ENCODE measurements around the gene TMEM225.
"Not testable (repeated sequence)": the region's sequence is repeated elsewhere in the genome, so short reads cannot be mapped to it uniquely, and the experiment has no call there.

Gene TMEM225, protein sequence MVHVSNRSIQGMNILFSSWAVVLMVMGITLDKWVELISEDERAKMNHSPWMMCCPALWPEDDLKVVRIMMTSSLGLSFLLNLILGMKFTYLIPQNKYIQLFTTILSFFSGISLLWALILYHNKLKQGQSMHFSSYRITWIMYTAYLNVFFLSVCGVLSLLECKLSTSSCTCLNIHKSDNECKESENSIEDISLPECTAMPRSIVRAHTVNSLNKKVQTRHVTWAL

DNA sequence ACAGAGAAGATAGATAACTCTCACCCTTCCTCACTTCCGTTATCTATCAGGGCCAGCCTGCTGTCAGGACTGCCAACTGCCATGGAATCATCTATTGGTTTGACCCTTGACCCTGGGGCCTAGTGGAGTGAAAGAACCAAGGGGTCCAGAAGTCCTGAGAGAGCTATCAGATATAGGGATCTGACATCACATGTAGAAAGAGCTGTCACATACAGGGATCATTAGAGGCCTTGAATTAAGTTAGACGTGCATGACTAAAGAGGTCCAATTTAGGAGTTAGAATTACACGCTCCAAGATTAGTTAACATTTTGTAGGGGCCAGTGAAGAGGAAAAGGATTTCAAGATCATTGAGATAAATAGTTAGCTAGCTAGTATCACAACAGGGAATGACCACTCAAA is at the start of gene TMEM225:
TMEM225 (minus strand) TSS at position 101 of the 400 bp plus-strand sequence. CDS start 245 bp downstream, outside the sequence.
- no peak for DNase-seq

DNA sequence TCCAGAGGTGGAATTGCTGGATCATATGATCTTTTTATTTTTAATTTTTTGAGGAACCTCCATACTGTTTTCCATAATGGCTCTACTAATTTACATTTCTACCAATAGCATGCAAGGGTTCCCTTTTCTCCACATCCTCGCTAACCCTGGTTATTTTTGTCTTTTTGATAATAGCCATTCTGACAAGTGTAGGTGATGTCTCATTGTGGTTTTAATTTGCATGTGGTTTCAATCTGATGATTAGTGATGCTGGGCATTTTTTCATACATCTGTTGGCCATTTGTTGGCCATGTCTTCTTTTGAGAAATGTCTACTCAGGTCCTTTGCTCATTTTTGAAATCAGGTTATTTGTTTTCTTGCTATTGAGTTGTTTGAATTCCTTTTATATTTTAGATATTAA is 38.6 kb upstream of the TMEM225 start:
- no peak for DNase-seq

DNA sequence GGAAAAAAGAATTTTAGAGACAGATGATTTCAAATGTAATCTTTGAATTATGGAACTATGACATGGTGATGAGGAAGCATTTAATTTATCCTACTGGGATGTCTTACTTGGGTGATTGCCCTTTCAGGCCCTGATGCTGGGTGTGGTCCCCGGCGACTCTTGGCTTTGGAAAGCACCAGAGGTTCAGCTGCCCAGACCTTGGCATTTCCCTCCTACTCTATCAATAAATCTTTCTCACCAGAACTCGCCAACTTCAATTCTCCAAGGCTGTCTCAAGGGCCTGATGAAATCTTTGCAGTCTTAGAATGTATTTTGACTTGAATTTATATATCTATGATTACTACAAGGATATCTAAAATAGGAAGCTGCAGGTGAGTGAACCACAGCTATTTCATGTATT is 35.5 kb upstream of the TMEM225 start:
- DNase-seq, result no peak

DNA sequence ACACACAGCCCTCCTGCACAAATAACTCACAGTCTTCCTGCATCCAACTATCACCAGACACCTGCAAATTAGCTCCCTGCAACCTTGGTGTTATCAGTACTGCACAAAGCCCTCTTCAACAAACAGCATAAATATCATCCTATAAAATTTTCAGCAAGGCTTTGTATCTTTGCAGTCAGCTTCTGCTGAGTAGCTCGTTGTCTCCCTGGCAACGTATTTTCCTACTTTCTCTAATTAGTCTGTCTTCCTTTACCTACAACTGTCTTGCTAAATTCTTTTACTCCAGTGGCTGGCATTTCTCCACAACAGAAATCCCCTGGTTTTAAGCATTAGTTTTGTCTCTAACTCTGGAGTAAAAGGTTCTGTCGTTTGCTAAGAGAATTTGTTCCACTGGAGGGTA is 20.4 kb upstream of the TMEM225 start:
- DNase-seq, result no peak

DNA sequence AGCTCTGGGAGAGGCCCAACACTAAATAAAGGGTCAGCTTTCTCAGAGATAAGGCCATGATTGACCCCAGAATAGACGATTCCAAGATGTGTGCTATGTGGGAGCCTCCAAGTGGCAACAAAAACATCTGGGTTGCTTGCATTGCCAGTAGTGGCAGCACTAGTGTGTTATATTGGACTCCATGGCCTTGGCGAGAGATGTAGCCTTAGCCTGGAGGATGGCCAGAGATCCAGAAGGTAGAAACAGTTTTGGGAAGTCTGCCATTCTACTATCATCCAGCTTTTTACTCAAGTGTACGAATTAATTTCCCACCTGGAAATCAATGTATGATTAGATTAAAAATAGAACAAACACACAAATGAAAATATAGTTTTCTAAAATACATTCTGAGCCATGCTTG is 19.5 kb upstream of the TMEM225 start:
- no peak for DNase-seq

DNA sequence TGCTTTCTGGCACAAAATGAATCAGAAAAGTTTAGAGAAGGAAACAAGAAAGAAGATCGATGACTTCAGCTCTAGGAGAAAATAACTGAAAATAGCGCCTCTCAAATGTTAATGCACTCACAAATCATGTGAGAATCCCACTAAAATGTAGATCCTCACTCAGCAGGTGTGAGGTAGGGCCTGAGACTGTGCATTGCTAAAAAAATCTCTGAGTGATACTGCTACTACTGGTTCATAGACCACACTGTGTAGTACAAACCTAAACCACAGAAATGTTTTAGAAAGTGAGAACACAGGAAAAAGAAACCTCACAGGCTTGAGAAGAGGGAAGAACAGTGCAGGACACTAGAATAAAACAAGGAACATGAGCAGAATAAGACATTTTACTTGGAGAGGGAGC is 18.5 kb upstream of the TMEM225 start:
- DNase-seq, result no peak

DNA sequence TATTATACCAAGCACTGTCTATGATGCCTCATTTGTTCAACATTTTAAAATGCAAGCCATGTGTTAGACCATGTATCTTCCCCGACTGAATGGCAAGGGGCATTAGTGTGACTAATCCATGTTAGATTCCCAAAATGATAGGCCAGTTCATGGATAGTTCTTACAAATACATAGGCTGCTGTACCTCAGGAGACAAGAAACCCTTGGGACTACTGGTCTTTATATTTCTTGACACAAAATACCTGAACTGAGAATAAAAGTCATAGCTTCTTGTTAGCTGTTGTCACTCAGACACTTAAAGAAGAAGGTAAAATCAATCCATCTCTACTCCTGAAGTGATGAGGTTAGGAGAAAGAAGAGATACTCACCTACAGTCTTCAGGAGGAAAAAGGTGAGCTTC is 16.4 kb upstream of the TMEM225 start, which contains the start of gene OR8D4:
OR8D4 (plus strand) TSS at position 301 of the 400 bp plus-strand sequence. CDS start 4,265 bp downstream, outside the sequence.
- no peak for DNase-seq

DNA sequence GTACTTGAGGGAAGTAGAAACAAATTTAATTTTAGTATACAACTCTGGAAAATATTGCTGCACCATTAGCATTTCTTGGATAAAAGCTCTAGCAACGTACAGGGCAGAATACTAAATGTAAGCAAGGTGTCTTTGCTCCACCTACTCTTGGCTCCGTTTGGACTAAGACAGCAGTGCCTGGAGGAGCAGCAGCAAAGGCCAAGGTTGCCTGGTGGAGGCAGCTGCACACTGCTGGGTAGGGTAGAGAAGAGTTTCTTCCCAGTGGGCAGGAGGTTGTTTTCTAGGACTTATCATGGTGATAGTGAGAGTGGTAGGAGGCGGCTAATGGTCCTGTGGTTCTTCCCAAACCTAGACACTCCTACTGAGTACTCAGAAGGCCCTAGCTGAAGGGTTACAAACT is 14.3 kb upstream of the TMEM225 start:
- no peak for DNase-seq

DNA sequence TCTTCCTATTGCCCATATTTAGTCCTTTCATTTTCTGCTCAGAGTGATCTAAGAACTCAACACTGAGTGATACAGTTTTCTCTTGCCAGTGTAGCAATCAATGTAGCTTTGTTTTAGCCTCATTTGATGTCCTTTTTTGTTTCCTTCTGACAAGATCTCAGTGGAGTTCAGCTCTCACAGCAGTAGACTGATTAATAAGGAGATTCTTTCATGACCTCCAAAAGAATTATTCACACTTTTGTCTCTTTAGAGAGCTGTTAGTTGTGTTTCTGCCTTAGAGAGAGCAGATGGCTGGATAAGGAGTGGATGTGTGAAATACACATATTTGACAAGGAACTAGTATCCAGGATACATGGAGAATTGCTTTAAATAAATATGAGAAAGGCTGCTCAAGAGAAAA is 6.6 kb upstream of the TMEM225 start:
- DNase-seq, result no peak

DNA sequence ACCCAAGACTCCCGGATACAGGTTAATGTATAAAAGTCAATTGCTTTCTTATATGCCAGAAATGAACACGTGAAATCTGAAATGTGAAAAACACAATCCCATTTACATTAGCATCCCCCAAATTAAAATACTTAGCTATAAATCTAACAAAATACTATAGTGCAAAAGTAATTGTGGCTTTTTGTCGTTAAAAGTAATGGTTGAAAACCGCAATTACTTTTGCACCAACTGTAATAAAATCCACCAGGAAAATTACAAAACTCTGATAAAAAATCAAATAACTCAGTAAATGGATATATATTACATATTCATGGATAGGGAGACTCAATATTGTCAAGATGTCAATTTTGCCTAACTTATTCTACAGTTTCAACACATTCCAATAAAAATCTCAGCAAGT is 4.6 kb downstream of the TMEM225 start:
- no peak for DNase-seq

DNA sequence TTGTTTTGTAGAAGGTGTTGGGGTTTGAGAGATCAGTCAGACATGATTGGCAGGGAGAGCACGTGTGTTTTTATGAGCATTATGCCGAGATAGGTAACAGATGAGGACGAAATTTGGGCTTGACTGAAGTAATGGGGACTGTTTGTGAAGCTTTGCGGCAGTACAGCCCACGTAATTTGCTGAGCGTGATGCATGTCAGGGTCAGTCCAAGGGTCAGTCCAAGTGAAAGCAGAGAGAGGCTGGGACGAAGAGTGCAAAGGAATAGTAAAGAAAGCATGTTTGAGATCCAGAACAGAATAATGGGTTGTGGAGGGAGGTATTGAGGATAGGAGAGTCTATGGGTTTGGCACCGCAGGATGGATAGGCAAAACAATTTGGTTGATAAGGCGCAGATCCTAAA is 17.7 kb downstream of the TMEM225 start:
- DNase-seq, result not testable (repeated sequence)

DNA sequence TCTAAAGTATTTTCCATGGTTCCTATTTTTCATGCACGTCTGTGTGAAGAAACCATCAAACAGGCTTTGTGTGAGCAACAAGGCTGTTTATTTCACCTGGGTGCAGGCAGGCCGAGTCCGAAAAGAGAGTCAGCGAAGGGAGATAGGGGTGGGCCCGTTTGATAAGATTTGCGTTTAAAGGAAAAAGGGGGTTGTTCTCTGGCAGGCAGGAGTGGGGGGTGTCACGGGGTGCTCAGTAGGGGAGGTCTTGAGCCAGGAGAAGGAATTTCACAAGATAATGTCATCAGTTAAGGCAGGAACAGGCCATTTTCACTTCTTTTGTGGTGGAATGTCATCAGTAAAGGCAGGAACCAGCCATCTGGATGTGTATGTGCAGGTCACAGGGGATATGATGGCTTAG is 20.2 kb downstream of the TMEM225 start:
- not testable (repeated sequence) for DNase-seq

DNA sequence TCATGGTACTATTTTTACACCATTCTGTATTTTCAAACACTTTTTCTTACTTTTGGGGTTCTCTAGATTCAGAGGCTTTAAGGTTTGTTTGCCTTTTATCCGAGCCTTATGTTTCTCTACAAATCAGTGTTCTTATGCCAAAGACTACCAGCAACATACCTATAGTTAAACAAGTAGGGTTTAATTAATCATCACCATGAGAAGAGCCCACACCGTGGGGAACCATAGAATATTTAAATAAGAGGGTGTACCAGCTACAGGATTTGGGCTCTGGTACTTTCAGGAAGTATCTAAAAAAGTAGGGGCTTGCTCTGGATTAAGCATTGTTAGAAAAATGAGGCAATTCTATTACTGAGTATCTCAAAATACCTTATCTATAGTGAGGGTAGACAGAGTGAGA is 25.7 kb downstream of the TMEM225 start:
- no peak for DNase-seq

DNA sequence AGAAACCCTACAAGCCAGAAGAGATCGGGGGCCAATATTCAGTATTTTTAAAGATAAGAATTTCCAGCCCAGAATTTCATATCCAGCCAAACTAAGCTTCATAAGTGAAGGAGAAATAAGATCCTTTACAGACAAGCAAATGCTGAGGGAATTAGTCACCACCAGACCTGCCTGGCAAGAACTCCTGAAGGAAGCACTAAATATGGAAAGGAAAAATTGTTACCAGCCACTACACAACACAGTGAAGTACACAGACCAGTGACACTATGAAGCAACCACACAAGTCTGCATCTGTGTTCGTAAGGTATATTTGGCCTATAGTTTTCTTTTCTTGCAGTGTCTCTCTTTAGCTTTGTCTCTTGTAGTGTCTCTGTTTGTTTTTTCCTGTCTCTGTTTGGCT is 29.0 kb downstream of the TMEM225 start:
- no peak for DNase-seq

DNA sequence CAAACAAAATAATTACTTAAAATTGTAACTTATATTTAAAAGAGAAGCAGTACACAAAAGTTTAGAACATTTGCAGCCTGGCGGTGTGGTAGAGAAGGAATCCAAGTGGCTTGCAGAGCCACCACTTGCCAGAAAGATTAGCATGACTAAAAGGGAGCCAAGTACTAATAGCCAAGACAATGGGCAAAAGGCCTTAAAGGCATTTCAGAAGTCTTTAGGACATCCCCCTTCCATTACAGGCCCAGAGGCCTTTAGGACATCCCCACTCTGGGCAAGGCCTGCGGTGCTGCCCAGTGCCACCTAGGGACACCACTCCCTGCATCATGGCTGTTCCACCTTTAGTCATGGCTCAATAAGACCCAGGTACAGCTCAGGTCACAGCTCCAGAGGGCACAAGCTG is 32.4 kb downstream of the TMEM225 start:
- no peak for DNase-seq

DNA sequence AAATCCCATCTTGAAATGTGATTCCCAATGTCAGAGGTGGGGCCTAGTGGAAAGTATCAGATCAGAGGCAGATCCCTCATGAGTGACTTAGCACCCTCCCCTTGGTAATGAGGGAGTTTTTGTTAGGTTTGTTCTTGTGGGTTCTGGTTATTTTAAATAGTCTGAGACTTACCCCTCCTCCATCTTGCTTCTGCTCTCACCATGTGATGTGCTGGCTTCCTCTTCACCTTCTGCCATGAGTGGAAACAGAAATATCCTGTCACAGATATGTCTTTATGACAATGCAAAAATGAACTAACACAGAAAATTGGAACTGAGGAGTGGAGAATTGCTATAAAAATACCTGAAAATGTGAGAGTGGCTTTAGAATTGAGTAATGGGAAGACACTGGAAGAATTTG is 33.1 kb downstream of the TMEM225 start:
- no peak for DNase-seq

DNA sequence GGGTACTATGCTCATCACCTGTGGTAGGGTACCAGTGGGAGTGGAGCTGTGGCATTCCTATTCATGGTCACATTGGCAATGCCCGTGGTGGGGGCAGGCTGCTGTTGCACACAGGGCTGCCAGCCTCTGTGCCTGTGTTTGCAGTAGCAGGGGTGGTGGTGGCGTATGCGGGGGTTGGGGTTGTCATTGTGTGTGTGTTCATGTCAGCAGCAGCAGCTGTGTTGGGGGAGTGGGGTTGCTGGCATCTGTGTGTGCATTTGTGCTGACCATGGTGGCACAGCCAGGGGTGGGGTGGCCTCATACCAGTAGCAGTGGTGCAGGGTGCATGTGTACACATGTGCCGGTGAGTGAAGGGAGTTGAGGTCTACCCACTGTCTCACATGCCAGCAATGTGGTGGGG is 34.4 kb downstream of the TMEM225 start:
- no peak for DNase-seq

DNA sequence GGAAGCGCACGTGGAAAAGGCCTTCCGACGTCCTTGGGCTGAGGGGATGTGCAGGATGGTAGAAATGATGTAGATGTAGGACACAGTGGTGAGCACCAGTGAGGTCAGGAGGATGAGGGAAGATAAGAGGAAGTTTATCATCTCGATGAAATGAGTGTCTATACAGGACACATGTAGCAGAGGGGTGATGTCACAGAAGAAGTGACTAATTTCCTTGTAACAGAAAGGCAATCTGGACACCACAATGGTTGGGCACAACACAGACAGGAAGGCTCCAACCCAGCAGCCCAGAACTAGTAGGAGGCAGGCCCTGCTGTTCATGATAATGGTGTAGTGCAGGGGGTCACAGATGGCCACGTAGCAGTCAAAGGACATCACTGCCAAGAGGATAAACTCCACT is 44.3 kb downstream of the TMEM225 start:
- no peak for DNase-seq

DNA sequence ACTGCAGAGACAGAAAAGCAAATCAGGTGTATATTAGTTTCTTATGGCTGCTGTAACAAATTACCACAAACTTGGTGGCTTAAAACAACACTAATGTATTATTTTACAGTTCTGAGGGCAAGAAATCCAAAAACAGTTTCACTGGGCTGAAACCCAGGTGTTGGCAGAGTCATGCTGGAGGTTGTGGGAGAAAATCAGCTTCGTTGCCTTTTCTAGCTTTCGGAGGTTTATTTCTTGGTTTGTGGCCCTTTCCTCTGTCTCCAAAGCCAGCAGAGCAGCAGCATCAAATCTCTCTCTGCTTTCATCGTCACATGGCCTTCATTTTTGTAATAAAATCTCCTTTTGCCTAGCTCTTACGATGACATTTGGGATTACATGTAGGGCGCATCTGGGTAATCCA is 46.3 kb downstream of the TMEM225 start:
- DNase-seq, result no peak

DNA sequence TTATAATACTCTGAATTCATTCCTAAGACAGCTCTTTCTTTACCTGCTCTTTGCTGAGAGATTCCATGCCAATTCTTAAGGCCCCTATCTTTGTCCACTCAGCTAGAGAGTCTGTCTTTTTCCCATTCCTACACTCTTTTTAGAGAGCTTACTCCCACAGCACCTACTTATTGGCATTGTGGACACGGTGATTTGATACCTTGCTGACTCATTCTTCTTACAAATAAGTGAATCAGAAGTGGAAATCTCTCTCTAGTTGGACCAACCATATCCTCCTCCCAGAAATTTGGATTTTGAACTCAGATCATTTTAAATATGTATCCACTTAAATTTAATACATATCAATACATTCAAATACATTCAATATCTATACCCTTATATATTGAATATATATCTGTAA is 46.8 kb downstream of the TMEM225 start:
- no peak for DNase-seq

DNA sequence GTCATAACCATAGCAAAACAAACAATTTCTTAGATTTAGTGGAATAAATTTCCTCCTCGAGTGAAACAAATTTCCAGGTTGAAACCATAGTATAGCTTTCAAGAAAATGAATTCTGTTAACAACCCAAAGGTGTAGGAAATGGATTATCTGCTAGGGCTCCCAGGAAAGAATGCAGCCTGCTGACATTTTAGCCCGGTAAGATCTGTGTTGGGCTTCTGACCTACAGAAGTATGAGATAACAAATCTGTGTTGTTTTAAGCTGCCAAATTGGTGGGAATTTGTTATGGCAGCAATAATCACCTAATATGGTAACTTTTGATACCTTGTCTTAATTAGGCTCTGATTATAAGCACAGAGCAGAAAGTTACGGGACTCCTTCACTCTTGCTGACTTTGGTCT is 47.3 kb downstream of the TMEM225 start:
- no peak for DNase-seq

DNA sequence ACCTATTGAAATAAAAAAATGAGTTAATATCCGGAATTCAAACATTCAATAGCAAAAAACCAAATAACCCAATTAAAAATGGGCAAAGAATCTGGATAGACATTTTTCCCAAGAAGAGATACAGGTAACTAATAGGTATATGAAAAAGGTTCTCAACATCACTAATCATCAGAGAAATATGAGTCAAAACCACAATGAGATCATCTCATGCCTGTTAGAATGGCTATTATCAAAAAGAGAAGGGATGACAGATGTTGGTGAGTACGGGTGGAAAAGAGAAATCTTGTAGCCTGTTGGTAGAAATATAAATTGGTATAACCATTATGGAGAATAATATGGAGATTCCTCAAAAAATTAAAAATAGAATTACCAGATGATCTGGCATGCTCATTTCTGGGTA is 52.4 kb downstream of the TMEM225 start:
- DNase-seq, result no peak

Measured in kidney glomerular epithelial cell (primary cell).